Loucy (cell line): ENCODE results near the gene AK2.

ENCODE experiments used
- H2AFZ ChIP-seq: fragments of 200-600 bp; sonication (generic); 2 replicates; pipeline ENCODE4 v1.6.0; 2016; ENCODE audit warnings: antibody characterized with exemption, mild to moderate bottlenecking, low read length, moderate library complexity
- H3F3A ChIP-seq: fragments of 200-600 bp; 2 replicates; pipeline ENCODE4 v1.6.0; 2016; ENCODE audit warnings: antibody characterized with exemption, low read depth, mild to moderate bottlenecking
- H3K27me3 ChIP-seq: fragments of 200-600 bp; sonication (generic); 2 replicates; pipeline ENCODE4 v1.6.1; 2014; ENCODE audit warnings: low read length, mild to moderate bottlenecking; ENCODE audit not compliant: insufficient read depth, poor library complexity, severe bottlenecking
- H3K36me3 ChIP-seq: fragments of 200-600 bp; sonication (generic); 2 replicates; pipeline ENCODE4 v1.6.1; 2016; ENCODE audit warnings: low read length; ENCODE audit not compliant: insufficient read depth
- H3K4me1 ChIP-seq: fragments of 200-600 bp; sonication (generic); 2 replicates; pipeline ENCODE4 v1.5.1; 2014; ENCODE audit warnings: low read length, mild to moderate bottlenecking; ENCODE audit not compliant: insufficient read depth, poor library complexity, severe bottlenecking
- H3K4me2 ChIP-seq: fragments of 200-600 bp; sonication (generic); 2 replicates; pipeline ENCODE4 v1.6.0; 2014; ENCODE audit warnings: antibody characterized with exemption, low read length, low read depth, mild to moderate bottlenecking; ENCODE audit not compliant: poor library complexity, severe bottlenecking
- H3K4me3 ChIP-seq: fragments of 200-600 bp; sonication (generic); 2 replicates; pipeline ENCODE4 v1.5.1; 2014; ENCODE audit warnings: low read length, mild to moderate bottlenecking, mixed read lengths; ENCODE audit not compliant: poor library complexity, severe bottlenecking
- H3K79me2 ChIP-seq: fragments of 200-600 bp; sonication (generic); 2 replicates; pipeline ENCODE4 v1.6.1; 2014; ENCODE audit warnings: low read length; ENCODE audit not compliant: insufficient read depth
- H3K9ac ChIP-seq: fragments of 200-600 bp; sonication (generic); 2 replicates; pipeline ENCODE4 v1.6.0; 2014; ENCODE audit warnings: mild to moderate bottlenecking, low read depth, low read length, moderate library complexity; ENCODE audit not compliant: poor library complexity, severe bottlenecking
- H3K9me2 ChIP-seq: fragments of 200-600 bp; sonication (generic); replicated peaks from 2 replicates; pipeline ENCODE4 v1.6.1; 2016; ENCODE audit warnings: low read depth, low read length, mixed read lengths
- H3K9me3 ChIP-seq: fragments of 200-600 bp; sonication (generic); 2 replicates; pipeline ENCODE4 v1.6.1; 2014; ENCODE audit warnings: mild to moderate bottlenecking, antibody characterized with exemption, low read length, low read depth; ENCODE audit not compliant: insufficient read depth
- H4K20me1 ChIP-seq: fragments of 200-600 bp; sonication (generic); 2 replicates; pipeline ENCODE4 v1.6.0; 2014; ENCODE audit warnings: antibody characterized with exemption, low read length, mild to moderate bottlenecking; ENCODE audit not compliant: insufficient read depth, poor library complexity, severe bottlenecking
- CTCF ChIP-seq: fragments of 200-600 bp; sonication (generic); conservative IDR thresholded peaks from 2 replicates; pipeline ENCODE4 v1.5.1; 2014; ENCODE audit warnings: mild to moderate bottlenecking, antibody characterized with exemption, low read length
- EZH2phosphoT487 ChIP-seq: fragments of 200-600 bp; IDR thresholded peaks from 2 replicates; pipeline ENCODE4 v1.6.1; 2018; ENCODE audit warnings: antibody characterized with exemption, mild to moderate bottlenecking, moderate library complexity, borderline replicate concordance

AK2 gene

GRCh38 chr1:33002006-33002405 is 34.7 kb downstream of the AK2 start:
- H3K4me2 ChIP-seq: no peak overlapping the region
- no peaks in the 10 kb centered on the region for H3K9me3 ChIP-seq
- no peaks in the 10 kb centered on the region for H3K9me2 ChIP-seq
- H3K27me3 ChIP-seq: no peaks in the 10 kb centered on the region
- no peak overlapping the region for H3K9ac ChIP-seq
- H3K36me3 ChIP-seq: no peaks in the 10 kb centered on the region
- peaks cover 14% of the 10 kb centered on the region for H3K4me1 ChIP-seq
- no peaks in the 10 kb centered on the region for H4K20me1 ChIP-seq
- H3F3A ChIP-seq: no peaks in the 10 kb centered on the region
- no peak overlapping the region for H3K4me3 ChIP-seq
- TF ChIP-seq EZH2phosphoT487 (no peak), CTCF (no peak)
- no peaks in the 10 kb centered on the region for H3K79me2 ChIP-seq
- H2AFZ ChIP-seq: no peak overlapping the region

GRCh38 chr1:33001282-33001681 is 35.4 kb downstream of the AK2 start:
- no peak for TF ChIP-seq EZH2phosphoT487
- peak; percentile 57 for TF ChIP-seq CTCF
- H3K36me3 ChIP-seq: no peaks in the 10 kb centered on the region
- H3K4me1 ChIP-seq: peaks cover 14% of the 10 kb centered on the region
- no peak overlapping the region for H2AFZ ChIP-seq
- no peaks in the 10 kb centered on the region for H3K79me2 ChIP-seq
- no peaks in the 10 kb centered on the region for H4K20me1 ChIP-seq
- H3K27me3 ChIP-seq: no peaks in the 10 kb centered on the region
- no peak overlapping the region for H3K4me3 ChIP-seq
- H3K4me2 ChIP-seq: no peak overlapping the region
- no peaks in the 10 kb centered on the region for H3K9me3 ChIP-seq
- H3K9ac ChIP-seq: no peak overlapping the region
- H3F3A ChIP-seq: no peaks in the 10 kb centered on the region
- no peaks in the 10 kb centered on the region for H3K9me2 ChIP-seq

GRCh38 chr1:33000427-33001026 is 36.2 kb downstream of the AK2 start:
- no peaks in the 10 kb centered on the region for H3K9me3 ChIP-seq
- no peaks in the 10 kb centered on the region for H3K36me3 ChIP-seq
- no peak overlapping the region for H3K9ac ChIP-seq
- no peak overlapping the region for H3K4me3 ChIP-seq
- no peaks in the 10 kb centered on the region for H3K27me3 ChIP-seq
- H3K79me2 ChIP-seq: no peaks in the 10 kb centered on the region
- TF ChIP-seq EZH2phosphoT487: no peak
- no peaks in the 10 kb centered on the region for H3F3A ChIP-seq
- no peak overlapping the region for H2AFZ ChIP-seq
- H3K9me2 ChIP-seq: no peaks in the 10 kb centered on the region
- H3K4me1 ChIP-seq: peaks cover 14% of the 10 kb centered on the region
- H4K20me1 ChIP-seq: no peaks in the 10 kb centered on the region
- no peak overlapping the region for H3K4me2 ChIP-seq

- H3K9ac ChIP-seq: no peak overlapping the region
- H3K4me2 ChIP-seq: no peak overlapping the region
- H2AFZ ChIP-seq: no peak overlapping the region
Measured at GRCh38 chr1:32998997-32999396, 37.7 kb downstream of the AK2 start.

More at GRCh38 chr1:32998997-32999396, 37.7 kb downstream of the AK2 start:
- H3K9me3 ChIP-seq: no peaks in the 10 kb centered on the region
- no peaks in the 10 kb centered on the region for H3F3A ChIP-seq
- no peaks in the 10 kb centered on the region for H3K79me2 ChIP-seq
- no peak overlapping the region for H3K4me3 ChIP-seq
- no peaks in the 10 kb centered on the region for H3K9me2 ChIP-seq
- H3K4me1 ChIP-seq: peaks cover 14% of the 10 kb centered on the region
- no peaks in the 10 kb centered on the region for H3K36me3 ChIP-seq
- no peaks in the 10 kb centered on the region for H4K20me1 ChIP-seq
- no peak for TF ChIP-seq CTCF
- TF ChIP-seq EZH2phosphoT487: no peak
- no peaks in the 10 kb centered on the region for H3K27me3 ChIP-seq
